Measurements from ENCODE around the gene ATP8A1.

DNA sequence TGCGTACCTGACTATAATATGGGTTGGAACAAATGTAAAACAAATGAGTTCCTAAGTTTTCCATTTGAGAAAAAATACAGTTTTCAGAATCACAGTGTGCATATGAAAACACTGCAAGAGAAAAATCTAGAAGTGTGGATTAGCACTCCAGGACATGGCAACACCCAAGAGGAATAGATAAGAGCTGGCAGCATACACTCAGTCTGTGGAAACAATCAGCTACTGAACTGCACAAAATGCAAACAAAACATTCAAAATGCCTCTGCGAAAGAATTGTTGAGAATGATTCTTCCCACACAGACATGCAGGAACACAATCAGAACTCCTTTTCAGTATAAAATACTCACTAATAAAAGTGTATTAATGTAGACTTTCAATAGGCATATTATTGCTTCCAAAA is 39.9 kb downstream of the ATP8A1 start:
- no peak for TF ChIP-seq POLR2AphosphoS5 (IDR thresholded peaks at IDR 0.05)
- TF ChIP-seq, protein P1, sequence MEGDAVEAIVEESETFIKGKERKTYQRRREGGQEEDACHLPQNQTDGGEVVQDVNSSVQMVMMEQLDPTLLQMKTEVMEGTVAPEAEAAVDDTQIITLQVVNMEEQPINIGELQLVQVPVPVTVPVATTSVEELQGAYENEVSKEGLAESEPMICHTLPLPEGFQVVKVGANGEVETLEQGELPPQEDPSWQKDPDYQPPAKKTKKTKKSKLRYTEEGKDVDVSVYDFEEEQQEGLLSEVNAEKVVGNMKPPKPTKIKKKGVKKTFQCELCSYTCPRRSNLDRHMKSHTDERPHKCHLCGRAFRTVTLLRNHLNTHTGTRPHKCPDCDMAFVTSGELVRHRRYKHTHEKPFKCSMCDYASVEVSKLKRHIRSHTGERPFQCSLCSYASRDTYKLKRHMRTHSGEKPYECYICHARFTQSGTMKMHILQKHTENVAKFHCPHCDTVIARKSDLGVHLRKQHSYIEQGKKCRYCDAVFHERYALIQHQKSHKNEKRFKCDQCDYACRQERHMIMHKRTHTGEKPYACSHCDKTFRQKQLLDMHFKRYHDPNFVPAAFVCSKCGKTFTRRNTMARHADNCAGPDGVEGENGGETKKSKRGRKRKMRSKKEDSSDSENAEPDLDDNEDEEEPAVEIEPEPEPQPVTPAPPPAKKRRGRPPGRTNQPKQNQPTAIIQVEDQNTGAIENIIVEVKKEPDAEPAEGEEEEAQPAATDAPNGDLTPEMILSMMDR (IDR thresholded peaks at IDR 0.05): no peak
